ENCODE measurements around the gene HSPA1L.

DNA sequence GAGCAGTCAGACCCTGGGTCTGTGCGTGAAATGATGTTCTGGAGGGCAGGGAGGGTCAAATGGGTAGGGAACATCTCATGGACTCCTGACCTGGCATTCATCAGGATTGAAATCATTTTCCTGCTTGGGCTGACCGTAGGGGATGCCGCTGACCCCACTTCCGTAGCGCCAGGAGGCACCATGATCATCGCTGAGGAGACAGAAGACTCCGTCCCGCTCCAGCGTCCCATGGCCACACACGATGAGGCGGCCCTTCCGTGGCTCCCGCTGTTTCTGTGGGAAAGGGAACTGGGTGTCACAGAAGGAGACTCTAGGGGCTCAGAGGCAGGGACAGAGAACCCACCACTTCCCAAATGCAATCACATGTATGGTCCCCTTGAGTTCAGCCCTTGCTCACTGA, 45.3 kb upstream of the HSPA1L start:
- TF ChIP-seq GATA2 (IDR thresholded peaks at IDR 0.05; ENCODE audit: insufficient read depth, insufficient read length, low read depth, low read length) (no peak), POLR2A (IDR thresholded peaks at IDR 0.05; ENCODE audit: low read depth, low read length) (no peak), POLR2AphosphoS5 (IDR thresholded peaks at IDR 0.05; ENCODE audit: insufficient read depth, low read depth, low read length) (no peak), FOS (IDR thresholded peaks at IDR 0.05; ENCODE audit: borderline replicate concordance, insufficient read depth, low read length) (no peak), EZH2 (IDR thresholded peaks at IDR 0.05; ENCODE audit: borderline replicate concordance, low read depth, low read length, severe bottlenecking) (no peak), MYC (IDR thresholded peaks at IDR 0.05; ENCODE audit: low read depth, low read length) (no peak)
- TF ChIP-seq, protein P1, sequence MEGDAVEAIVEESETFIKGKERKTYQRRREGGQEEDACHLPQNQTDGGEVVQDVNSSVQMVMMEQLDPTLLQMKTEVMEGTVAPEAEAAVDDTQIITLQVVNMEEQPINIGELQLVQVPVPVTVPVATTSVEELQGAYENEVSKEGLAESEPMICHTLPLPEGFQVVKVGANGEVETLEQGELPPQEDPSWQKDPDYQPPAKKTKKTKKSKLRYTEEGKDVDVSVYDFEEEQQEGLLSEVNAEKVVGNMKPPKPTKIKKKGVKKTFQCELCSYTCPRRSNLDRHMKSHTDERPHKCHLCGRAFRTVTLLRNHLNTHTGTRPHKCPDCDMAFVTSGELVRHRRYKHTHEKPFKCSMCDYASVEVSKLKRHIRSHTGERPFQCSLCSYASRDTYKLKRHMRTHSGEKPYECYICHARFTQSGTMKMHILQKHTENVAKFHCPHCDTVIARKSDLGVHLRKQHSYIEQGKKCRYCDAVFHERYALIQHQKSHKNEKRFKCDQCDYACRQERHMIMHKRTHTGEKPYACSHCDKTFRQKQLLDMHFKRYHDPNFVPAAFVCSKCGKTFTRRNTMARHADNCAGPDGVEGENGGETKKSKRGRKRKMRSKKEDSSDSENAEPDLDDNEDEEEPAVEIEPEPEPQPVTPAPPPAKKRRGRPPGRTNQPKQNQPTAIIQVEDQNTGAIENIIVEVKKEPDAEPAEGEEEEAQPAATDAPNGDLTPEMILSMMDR (IDR thresholded peaks at IDR 0.05; ENCODE audit: extremely low read depth in 1 of 2, insufficient read depth in 1 of 2, low read depth in 1 of 2, low read length in 2 of 2) = no peak
- TF ChIP-seq, protein P2, sequence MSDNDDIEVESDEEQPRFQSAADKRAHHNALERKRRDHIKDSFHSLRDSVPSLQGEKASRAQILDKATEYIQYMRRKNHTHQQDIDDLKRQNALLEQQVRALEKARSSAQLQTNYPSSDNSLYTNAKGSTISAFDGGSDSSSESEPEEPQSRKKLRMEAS (IDR thresholded peaks at IDR 0.05; ENCODE audit: insufficient read depth, insufficient read length) = no peak
